ENCODE measurements around the gene CECR2.

The CECR2 gene

GRCh38 chr22:17597217-17597616 lies 228.0 kb downstream of the CECR2 start:
- Histone ChIP-seq H3K14ac (ENCODE audit: low read length) (no peak overlapping the region), H3K9me3 (replicated peaks in 1 of 2; ENCODE audit: control insufficient read depth in 2 of 2, insufficient read depth in 1 of 2, low read depth in 1 of 2, low read length in 2 of 2) (peaks cover 0 to 13% of the 10 kb centered on the region in 2 donors), H3K4me1 (ENCODE audit: control insufficient read depth in 2 of 2, insufficient read depth in 1 of 2, low read depth in 1 of 2, low read length in 2 of 2) (no peaks in the 10 kb centered on the region), H2BK120ac (ENCODE audit: low read depth, low read length) (no peak overlapping the region), H3K27me3 (ENCODE audit: control insufficient read depth in 3 of 3, insufficient read depth in 3 of 3, low read depth in 1 of 3, low read length in 3 of 3) (no peaks in the 10 kb centered on the region), H4K91ac (ENCODE audit: low read depth, low read length, poor library complexity) (no peak overlapping the region), H3K27ac (replicated peaks; ENCODE audit: low read length) (no peak overlapping the region), H3K36me3 (replicated peaks in 1 of 2; ENCODE audit: control insufficient read depth in 2 of 2, insufficient read depth in 2 of 2, low read length in 2 of 2) (peaks cover 35 to 93% of the 10 kb centered on the region in 2 donors), H2BK15ac (ENCODE audit: low read length) (no peak overlapping the region), H3K4me2 (ENCODE audit: insufficient read depth, low read length, poor library complexity, severe bottlenecking) (no peak overlapping the region), H3K4me3 (ENCODE audit: low read length in 2 of 2) (no peak overlapping the region), H2BK12ac (ENCODE audit: low read length) (no peak overlapping the region), H3K79me1 (ENCODE audit: low read depth, low read length) (peaks cover 2% of the 10 kb centered on the region), H2BK5ac (ENCODE audit: low read length) (no peak overlapping the region), H3K4ac (ENCODE audit: low read length) (no peak overlapping the region), H3K23ac (ENCODE audit: low read depth, low read length, poor library complexity) (no peak overlapping the region), H2AK5ac (ENCODE audit: low read depth, low read length) (no peak overlapping the region), H3K9ac (ENCODE audit: low read depth, low read length, poor library complexity) (no peak overlapping the region), H3K18ac (ENCODE audit: low read length) (no peak overlapping the region), H2AFZ (ENCODE audit: low read length) (no peak overlapping the region), H4K8ac (ENCODE audit: low read depth, low read length) (no peak overlapping the region)
- no CpG with 5 or more reads among the region's 2 CpGs for WGBS, 2 donors (ENCODE audit: extremely low coverage in 2 of 2, insufficient read length in 2 of 2, insufficient replicate concordance in 1 of 2)
- DNase-seq (ENCODE audit: low spot score) = no peak

GRCh38 chr22:17598318-17598717 lies 229.1 kb downstream of the CECR2 start:
- H2AFZ ChIP-seq (ENCODE audit: low read length) = no peak overlapping the region
- no peak overlapping the region for H4K8ac ChIP-seq (ENCODE audit: low read depth, low read length)
- no peak overlapping the region for H2BK12ac ChIP-seq (ENCODE audit: low read length)
- H3K18ac ChIP-seq (ENCODE audit: low read length) = no peak overlapping the region
- no peak overlapping the region for H3K27ac ChIP-seq (replicated peaks; ENCODE audit: low read length)
- H4K91ac ChIP-seq (ENCODE audit: low read depth, low read length, poor library complexity) = no peak overlapping the region
- peaks cover 2% of the 10 kb centered on the region for H3K79me1 ChIP-seq (ENCODE audit: low read depth, low read length)
- no peak overlapping the region for H2BK15ac ChIP-seq (ENCODE audit: low read length)
- no peak overlapping the region for H3K9ac ChIP-seq (ENCODE audit: low read depth, low read length, poor library complexity)
- no peak overlapping the region for H3K4me2 ChIP-seq (ENCODE audit: insufficient read depth, low read length, poor library complexity, severe bottlenecking)
- no CpG with 5 or more reads among the region's 4 CpGs for WGBS, 2 donors (ENCODE audit: extremely low coverage in 2 of 2, insufficient read length in 2 of 2, insufficient replicate concordance in 1 of 2)
- H3K4me3 ChIP-seq (ENCODE audit: low read length in 2 of 2) = no peak overlapping the region
- no peak overlapping the region for H2BK120ac ChIP-seq (ENCODE audit: low read depth, low read length)
- no peak overlapping the region for H2AK5ac ChIP-seq (ENCODE audit: low read depth, low read length)
- no peaks in the 10 kb centered on the region for H3K4me1 ChIP-seq (ENCODE audit: control insufficient read depth in 2 of 2, insufficient read depth in 1 of 2, low read depth in 1 of 2, low read length in 2 of 2)
- no peak overlapping the region for H3K4ac ChIP-seq (ENCODE audit: low read length)
- H2BK5ac ChIP-seq (ENCODE audit: low read length) = no peak overlapping the region
- H3K9me3 ChIP-seq (replicated peaks in 1 of 2; ENCODE audit: control insufficient read depth in 2 of 2, insufficient read depth in 1 of 2, low read depth in 1 of 2, low read length in 2 of 2) = peaks cover 0 to 13% of the 10 kb centered on the region in 2 donors
- H3K23ac ChIP-seq (ENCODE audit: low read depth, low read length, poor library complexity) = no peak overlapping the region
- H3K36me3 ChIP-seq (replicated peaks in 1 of 2; ENCODE audit: control insufficient read depth in 2 of 2, insufficient read depth in 2 of 2, low read length in 2 of 2) = peaks cover 29 to 85% of the 10 kb centered on the region in 2 donors
- no peak overlapping the region for H3K14ac ChIP-seq (ENCODE audit: low read length)
- no peak for DNase-seq (ENCODE audit: low spot score)
- no peaks in the 10 kb centered on the region for H3K27me3 ChIP-seq (ENCODE audit: control insufficient read depth in 3 of 3, insufficient read depth in 3 of 3, low read depth in 1 of 3, low read length in 3 of 3)

GRCh38 chr22:17601031-17601430 lies 231.8 kb downstream of the CECR2 start:
- Histone ChIP-seq H3K4me1 (ENCODE audit: control insufficient read depth in 2 of 2, insufficient read depth in 1 of 2, low read depth in 1 of 2, low read length in 2 of 2) (no peaks in the 10 kb centered on the region), H3K4me3 (ENCODE audit: low read length in 2 of 2) (no peak overlapping the region), H3K9ac (ENCODE audit: low read depth, low read length, poor library complexity) (no peak overlapping the region), H3K4ac (ENCODE audit: low read length) (no peak overlapping the region), H3K27me3 (ENCODE audit: control insufficient read depth in 3 of 3, insufficient read depth in 3 of 3, low read depth in 1 of 3, low read length in 3 of 3) (no peaks in the 10 kb centered on the region), H3K23ac (ENCODE audit: low read depth, low read length, poor library complexity) (no peak overlapping the region), H2AFZ (ENCODE audit: low read length) (no peak overlapping the region), H3K27ac (replicated peaks; ENCODE audit: low read length) (no peak overlapping the region), H4K8ac (ENCODE audit: low read depth, low read length) (no peak overlapping the region), H3K18ac (ENCODE audit: low read length) (no peak overlapping the region), H3K9me3 (replicated peaks in 1 of 2; ENCODE audit: control insufficient read depth in 2 of 2, insufficient read depth in 1 of 2, low read depth in 1 of 2, low read length in 2 of 2) (peaks cover 0 to 13% of the 10 kb centered on the region in 2 donors), H2AK5ac (ENCODE audit: low read depth, low read length) (no peak overlapping the region), H4K91ac (ENCODE audit: low read depth, low read length, poor library complexity) (no peak overlapping the region), H3K14ac (ENCODE audit: low read length) (no peak overlapping the region), H3K79me1 (ENCODE audit: low read depth, low read length) (no peaks in the 10 kb centered on the region), H2BK5ac (ENCODE audit: low read length) (no peak overlapping the region), H2BK15ac (ENCODE audit: low read length) (no peak overlapping the region), H3K36me3 (replicated peaks in 1 of 2; ENCODE audit: control insufficient read depth in 2 of 2, insufficient read depth in 2 of 2, low read length in 2 of 2) (peaks cover 21 to 78% of the 10 kb centered on the region in 2 donors), H2BK120ac (ENCODE audit: low read depth, low read length) (no peak overlapping the region), H2BK12ac (ENCODE audit: low read length) (no peak overlapping the region), H3K4me2 (ENCODE audit: insufficient read depth, low read length, poor library complexity, severe bottlenecking) (no peak overlapping the region)
- no CpG with 5 or more reads among the region's 3 CpGs for WGBS, 2 donors (ENCODE audit: extremely low coverage in 2 of 2, insufficient read length in 2 of 2, insufficient replicate concordance in 1 of 2)
- no peak for DNase-seq (ENCODE audit: low spot score)

- WGBS, 2 donors (ENCODE audit: extremely low coverage in 2 of 2, insufficient read length in 2 of 2, insufficient replicate concordance in 1 of 2) = no CpG with 5 or more reads among the region's 4 CpGs
- H3K27ac ChIP-seq (replicated peaks; ENCODE audit: low read length) = no peak overlapping the region
- H2BK15ac ChIP-seq (ENCODE audit: low read length) = no peak overlapping the region
- no peak overlapping the region for H2BK12ac ChIP-seq (ENCODE audit: low read length)
- no peak overlapping the region for H2AK5ac ChIP-seq (ENCODE audit: low read depth, low read length)
- no peak overlapping the region for H3K9ac ChIP-seq (ENCODE audit: low read depth, low read length, poor library complexity)
- H3K9me3 ChIP-seq (replicated peaks in 1 of 2; ENCODE audit: control insufficient read depth in 2 of 2, insufficient read depth in 1 of 2, low read depth in 1 of 2, low read length in 2 of 2) = no peaks in the 10 kb centered on the region
- no peak overlapping the region for H4K91ac ChIP-seq (ENCODE audit: low read depth, low read length, poor library complexity)
- H3K4ac ChIP-seq (ENCODE audit: low read length) = no peak overlapping the region
- no peak overlapping the region for H2BK120ac ChIP-seq (ENCODE audit: low read depth, low read length)
- no peak overlapping the region for H3K4me2 ChIP-seq (ENCODE audit: insufficient read depth, low read length, poor library complexity, severe bottlenecking)
- no peak overlapping the region for H2BK5ac ChIP-seq (ENCODE audit: low read length)
- H3K36me3 ChIP-seq (replicated peaks in 1 of 2; ENCODE audit: control insufficient read depth in 2 of 2, insufficient read depth in 2 of 2, low read length in 2 of 2) = peaks cover 4 to 73% of the 10 kb centered on the region in 2 donors
- no peak overlapping the region for H2AFZ ChIP-seq (ENCODE audit: low read length)
- H3K27me3 ChIP-seq (ENCODE audit: control insufficient read depth in 3 of 3, insufficient read depth in 3 of 3, low read depth in 1 of 3, low read length in 3 of 3) = no peaks in the 10 kb centered on the region
- H3K23ac ChIP-seq (ENCODE audit: low read depth, low read length, poor library complexity) = no peak overlapping the region
- H3K18ac ChIP-seq (ENCODE audit: low read length) = no peak overlapping the region
- no peaks in the 10 kb centered on the region for H3K79me1 ChIP-seq (ENCODE audit: low read depth, low read length)
- H3K4me3 ChIP-seq (ENCODE audit: low read length in 2 of 2) = no peak overlapping the region
- no peak overlapping the region for H4K8ac ChIP-seq (ENCODE audit: low read depth, low read length)
- H3K14ac ChIP-seq (ENCODE audit: low read length) = no peak overlapping the region
- no peaks in the 10 kb centered on the region for H3K4me1 ChIP-seq (ENCODE audit: control insufficient read depth in 2 of 2, insufficient read depth in 1 of 2, low read depth in 1 of 2, low read length in 2 of 2)
- no peak for DNase-seq (ENCODE audit: low spot score)
These were observed 234.4 kb downstream of the CECR2 start for GRCh38 chr22:17603668-17604067.
